ENCODE results near the gene DAP.

DNA sequence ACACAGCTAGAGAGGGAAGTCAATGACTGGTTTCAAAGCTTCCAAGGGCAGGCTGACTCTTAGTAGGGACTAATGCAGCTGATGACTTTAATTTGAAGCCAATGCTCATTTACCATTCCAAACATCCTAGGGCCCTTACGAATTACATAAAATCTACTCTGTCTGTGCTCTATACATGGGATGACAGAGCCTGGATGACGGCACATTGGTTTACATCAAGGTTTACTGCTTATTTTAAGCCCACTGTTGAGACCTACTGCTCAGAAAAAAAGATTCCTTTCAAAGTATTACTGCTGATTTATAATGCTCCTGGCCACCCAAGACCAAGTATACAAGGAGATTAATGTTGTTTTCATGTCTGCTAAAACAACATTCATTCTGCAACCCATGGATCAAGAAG, 74.1 kb downstream of the DAP start:
- TF ChIP-seq CTCF (conservative IDR thresholded peaks at IDR 0.05; ENCODE audit: low read depth, low read length): no peak
- no peak for TF ChIP-seq EZH2 (IDR thresholded peaks at IDR 0.05; ENCODE audit: borderline replicate concordance, low read depth, low read length, poor library complexity, severe bottlenecking)

Measured in A673 (cell line).